ENCODE results near the gene CYSTM1. TPM values are rescaled to one million over a fixed set of nuclear protein-coding genes. Genes with fewer than 3 reads are reported as not detected.

Gene CYSTM1
- total and polyA plus RNA-seq, 2 of the 8 experiments (the other 6 are each of a cell fraction or from before 2014, with no cell fraction given): 25.0 to 47.8 TPM

DNA sequence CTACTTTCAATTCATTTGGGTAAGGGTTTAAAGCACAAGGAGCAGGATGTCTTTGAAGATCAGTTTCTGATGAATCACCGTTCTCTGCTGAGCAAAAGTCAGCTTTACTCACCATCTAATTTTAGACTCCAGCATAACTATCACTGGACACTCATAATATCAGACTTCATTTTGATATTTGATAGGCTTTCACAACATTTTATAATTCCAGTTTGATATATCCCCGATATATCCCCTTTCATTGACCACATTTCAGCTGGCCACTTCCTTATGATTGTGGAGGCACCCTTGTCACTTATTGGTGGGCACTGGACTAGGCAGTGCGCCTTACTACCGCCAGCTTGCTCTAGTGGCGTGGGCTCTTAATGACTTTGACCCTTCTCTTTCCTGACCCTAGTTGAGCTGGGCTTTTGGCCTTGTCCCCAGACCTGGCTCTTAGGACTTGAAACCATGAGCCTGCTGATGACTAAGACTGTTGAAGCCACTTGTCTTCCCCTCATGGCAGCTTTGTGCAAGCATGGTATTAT is 46.8 kb downstream of the CYSTM1 start:
- WGBS, 2 experiments (ENCODE audit: extremely low coverage in 1 of 2, insufficient coverage in 1 of 2, insufficient read length in 1 of 2, insufficient replicate concordance in 2 of 2, low coverage in 1 of 2, low lambda C conversion rate in 2 of 2, missing lambda C conversion rate in 1 of 2): 84% methylated on average over 5 of the region's 5 CpGs; no CpG with 5 or more reads in 1 of the 2 experiments
- no peak overlapping the region for H2BK15ac ChIP-seq (ENCODE audit: low read length)
- H3K4me2 ChIP-seq (ENCODE audit: insufficient read depth in 1 of 2, low read depth in 2 of 2, low read length in 2 of 2): no peak overlapping the region
- ChIA-PET CTCF (ENCODE audit: partially characterized antibody) (interaction anchor here (0.6 to 1.5 kb wide), 6 partner anchors 9 to 131 kb away, joined by 3 read pairs; no protein-coding TSS in a partner anchor), POLR2A (ENCODE audit: partially characterized antibody) (no interaction called here)
- H3K9ac ChIP-seq (replicated peaks in 1 of 4; ENCODE audit: extremely low read depth in 1 of 4, low read depth in 3 of 4, low read length in 3 of 4): no peak overlapping the region
- H4K20me1 ChIP-seq (replicated peaks in 1 of 2; ENCODE audit: control insufficient read depth in 1 of 2, insufficient read depth in 2 of 2, low read length in 2 of 2): no peaks in the 10 kb centered on the region
- no peak overlapping the region for H2BK12ac ChIP-seq (ENCODE audit: low read depth, low read length)
- H2BK20ac ChIP-seq (ENCODE audit: low read length): no peak overlapping the region
- no peak overlapping the region for H3K56ac ChIP-seq (replicated peaks; ENCODE audit: insufficient read length, low read depth, low read length)
- FAIRE-seq (no peak), DNase-seq (ENCODE audit: low read depth in 1 of 2, low spot score in 2 of 2) (no peak)
- H4K5ac ChIP-seq (ENCODE audit: insufficient read length, low read depth, low read length): no peak overlapping the region
- H3K4ac ChIP-seq (replicated peaks; ENCODE audit: insufficient read length, low read depth, low read length): no peak overlapping the region
- H3K23ac ChIP-seq (ENCODE audit: insufficient read length): no peak overlapping the region
- no peak overlapping the region for H4K91ac ChIP-seq (replicated peaks; ENCODE audit: insufficient read length, low read length)
- H4K8ac ChIP-seq (ENCODE audit: extremely low read depth, insufficient read depth, low read length): no peak overlapping the region
- no peak overlapping the region for H3K27ac ChIP-seq (ENCODE audit: low read depth, low read length)
- no peaks in the 10 kb centered on the region for H3K27me3 ChIP-seq (replicated peaks in 1 of 4; ENCODE audit: control insufficient read depth in 3 of 4, extremely low read depth in 1 of 4, insufficient read depth in 3 of 4, low read length in 3 of 4)
- H2AK5ac ChIP-seq (ENCODE audit: low read depth, low read length): no peak overlapping the region
- H3K79me2 ChIP-seq (ENCODE audit: control insufficient read depth in 1 of 2, insufficient read depth in 2 of 2, low read length in 2 of 2): no peaks in the 10 kb centered on the region
- no peak overlapping the region for H2BK120ac ChIP-seq (replicated peaks; ENCODE audit: low read depth, low read length)
- no peak overlapping the region for H3K4me3 ChIP-seq (ENCODE audit: extremely low read depth in 1 of 4, insufficient read depth in 2 of 4, low read depth in 3 of 4, low read length in 4 of 4)
- no peak overlapping the region for H2AFZ ChIP-seq (ENCODE audit: low read length)
- no peaks in the 10 kb centered on the region for H3K79me1 ChIP-seq (ENCODE audit: low read depth, low read length)
- H3K9me3 ChIP-seq (ENCODE audit: insufficient read depth in 2 of 2, low read depth in 1 of 2, low read length in 1 of 2): no peaks in the 10 kb centered on the region
- H3K14ac ChIP-seq (ENCODE audit: insufficient read length): no peak overlapping the region
- H2BK5ac ChIP-seq (ENCODE audit: low read depth, low read length): no peak overlapping the region
- H3K4me1 ChIP-seq (replicated peaks in 1 of 4; ENCODE audit: control insufficient read depth in 3 of 4, insufficient read depth in 4 of 4, low read length in 3 of 4): peaks cover 0 to 4% (median 0%) of the 10 kb centered on the region in 4 experiments; a peak in 1 of 7 replicates
- H3K23me2 ChIP-seq (ENCODE audit: low read depth, low read length): no peaks in the 10 kb centered on the region
- H3K36me3 ChIP-seq (ENCODE audit: control insufficient read depth in 2 of 4, insufficient read depth in 4 of 4, low read length in 3 of 4): no peaks in the 10 kb centered on the region
- no peak overlapping the region for H3K18ac ChIP-seq (ENCODE audit: extremely low read depth, low read length)
- TF ChIP-seq HDAC2 (IDR thresholded peaks at IDR 0.05; ENCODE audit: borderline replicate concordance in 1 of 2, low read depth in 2 of 2, low read length in 2 of 2) (no peak), TAF7 (optimal IDR thresholded peaks at IDR 0.05; ENCODE audit: borderline replicate concordance, low read depth, low read length) (no peak), SUZ12 (IDR thresholded peaks at IDR 0.05; ENCODE audit: low read length) (no peak), NANOG (IDR thresholded peaks at IDR 0.05; ENCODE audit: insufficient read depth, low read depth, low read length, poor library complexity, severe bottlenecking) (no peak), SIRT6 (IDR thresholded peaks at IDR 0.05; ENCODE audit: low read length) (no peak), BCL11A (IDR thresholded peaks at IDR 0.05; ENCODE audit: low read depth in 2 of 2, low read length in 2 of 2) (no peak), CEBPB (IDR thresholded peaks at IDR 0.05; ENCODE audit: low read depth, low read length) (no peak), TAF1 (IDR thresholded peaks at IDR 0.05; ENCODE audit: low read depth, low read length) (no peak), RXRA (IDR thresholded peaks at IDR 0.05; ENCODE audit: insufficient read depth, low read depth, low read length) (no peak), JUND (IDR thresholded peaks at IDR 0.05; ENCODE audit: low read length) (no peak)
- TF ChIP-seq, protein P1, sequence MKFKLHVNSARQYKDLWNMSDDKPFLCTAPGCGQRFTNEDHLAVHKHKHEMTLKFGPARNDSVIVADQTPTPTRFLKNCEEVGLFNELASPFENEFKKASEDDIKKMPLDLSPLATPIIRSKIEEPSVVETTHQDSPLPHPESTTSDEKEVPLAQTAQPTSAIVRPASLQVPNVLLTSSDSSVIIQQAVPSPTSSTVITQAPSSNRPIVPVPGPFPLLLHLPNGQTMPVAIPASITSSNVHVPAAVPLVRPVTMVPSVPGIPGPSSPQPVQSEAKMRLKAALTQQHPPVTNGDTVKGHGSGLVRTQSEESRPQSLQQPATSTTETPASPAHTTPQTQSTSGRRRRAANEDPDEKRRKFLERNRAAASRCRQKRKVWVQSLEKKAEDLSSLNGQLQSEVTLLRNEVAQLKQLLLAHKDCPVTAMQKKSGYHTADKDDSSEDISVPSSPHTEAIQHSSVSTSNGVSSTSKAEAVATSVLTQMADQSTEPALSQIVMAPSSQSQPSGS (IDR thresholded peaks at IDR 0.05; ENCODE audit: low read length): no peak

Data from H1 (cell line).